ENCODE results near the gene CFAP126. TPM values are rescaled to one million over a fixed set of nuclear protein-coding genes. Genes with fewer than 3 reads are reported as not detected.

The CFAP126 gene
- total RNA-seq, 1 experiment from 2014 or later = not detected

GRCh38 chr1:161330346-161330745, 37.3 kb downstream of the CFAP126 start:
- Histone ChIP-seq H4K91ac (ENCODE audit: insufficient read length, low read depth, low read length) (no peak overlapping the region), H3K27ac (ENCODE audit: insufficient read length, low read depth, low read length) (no peak overlapping the region), H4K20me1 (ENCODE audit: control insufficient read depth, insufficient read depth, insufficient read length) (no peaks in the 10 kb centered on the region), H3K9ac (ENCODE audit: extremely low read depth, insufficient read length, low read length) (no peak overlapping the region), H2BK15ac (ENCODE audit: low read depth, low read length) (no peak overlapping the region), H3K79me2 (ENCODE audit: insufficient read depth, low read length) (no peaks in the 10 kb centered on the region), H3K23ac (ENCODE audit: insufficient read length, low read depth, low read length) (no peak overlapping the region), H4K5ac (ENCODE audit: insufficient read length, low read depth, low read length) (no peak overlapping the region), H3K4me1 (ENCODE audit: insufficient read depth, low read length) (no peaks in the 10 kb centered on the region), H2BK120ac (ENCODE audit: low read depth, low read length, poor library complexity, severe bottlenecking) (no peak overlapping the region), H3K14ac (ENCODE audit: insufficient read depth, low read length) (no peak overlapping the region), H3K18ac (ENCODE audit: insufficient read length, low read depth, low read length) (no peak overlapping the region), H3T11ph (ENCODE audit: low read length) (no peak overlapping the region), H3K56ac (ENCODE audit: insufficient read length, low read depth, low read length) (no peak overlapping the region), H2AK5ac (ENCODE audit: insufficient read length, low read length) (no peak overlapping the region), H3K27me3 (ENCODE audit: insufficient read depth, low read length) (no peaks in the 10 kb centered on the region), H2BK5ac (ENCODE audit: insufficient read length, low read length) (no peak overlapping the region), H3K4me2 (ENCODE audit: insufficient read depth, insufficient read length, low read length) (no peak overlapping the region), H3K79me1 (ENCODE audit: insufficient read depth, low read depth, low read length, poor library complexity, severe bottlenecking) (no peaks in the 10 kb centered on the region), H2BK20ac (ENCODE audit: low read depth, low read length, poor library complexity, severe bottlenecking) (no peak overlapping the region), H2BK12ac (ENCODE audit: insufficient read length, low read depth, low read length) (no peak overlapping the region), H3K9me3 (ENCODE audit: control insufficient read depth, low read depth, low read length) (no peaks in the 10 kb centered on the region), H3K4ac (ENCODE audit: low read depth, low read length) (no peak overlapping the region), H3K23me2 (ENCODE audit: insufficient read length, low read depth, low read length, poor library complexity, severe bottlenecking) (no peaks in the 10 kb centered on the region), H4K8ac (replicated peaks; ENCODE audit: insufficient read length, low read depth, low read length) (no peak overlapping the region), H2AFZ (ENCODE audit: low read length) (no peak overlapping the region)
- H3K36me3 Mint-ChIP-seq (ENCODE audit: insufficient read depth in 1 of 3, low read depth in 3 of 3) = peaks cover 12 to 69% (median 66%) of the 10 kb centered on the region in 3 experiments; a peak in 6 of 7 replicates
- H3K4me1 Mint-ChIP-seq = no peaks in the 10 kb centered on the region
- TF ChIP-seq, protein P1, sequence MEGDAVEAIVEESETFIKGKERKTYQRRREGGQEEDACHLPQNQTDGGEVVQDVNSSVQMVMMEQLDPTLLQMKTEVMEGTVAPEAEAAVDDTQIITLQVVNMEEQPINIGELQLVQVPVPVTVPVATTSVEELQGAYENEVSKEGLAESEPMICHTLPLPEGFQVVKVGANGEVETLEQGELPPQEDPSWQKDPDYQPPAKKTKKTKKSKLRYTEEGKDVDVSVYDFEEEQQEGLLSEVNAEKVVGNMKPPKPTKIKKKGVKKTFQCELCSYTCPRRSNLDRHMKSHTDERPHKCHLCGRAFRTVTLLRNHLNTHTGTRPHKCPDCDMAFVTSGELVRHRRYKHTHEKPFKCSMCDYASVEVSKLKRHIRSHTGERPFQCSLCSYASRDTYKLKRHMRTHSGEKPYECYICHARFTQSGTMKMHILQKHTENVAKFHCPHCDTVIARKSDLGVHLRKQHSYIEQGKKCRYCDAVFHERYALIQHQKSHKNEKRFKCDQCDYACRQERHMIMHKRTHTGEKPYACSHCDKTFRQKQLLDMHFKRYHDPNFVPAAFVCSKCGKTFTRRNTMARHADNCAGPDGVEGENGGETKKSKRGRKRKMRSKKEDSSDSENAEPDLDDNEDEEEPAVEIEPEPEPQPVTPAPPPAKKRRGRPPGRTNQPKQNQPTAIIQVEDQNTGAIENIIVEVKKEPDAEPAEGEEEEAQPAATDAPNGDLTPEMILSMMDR (conservative IDR thresholded peaks at IDR 0.05) = no peak
- WGBS (ENCODE audit: extremely low coverage, insufficient read length, low lambda C conversion rate) = no CpG with 5 or more reads among the region's 4 CpGs
- no peaks in the 10 kb centered on the region for H3K27me3 Mint-ChIP-seq (ENCODE audit: low read depth)
- no peaks in the 10 kb centered on the region for H3K9me3 Mint-ChIP-seq
- no peak overlapping the region; a peak in 1 of 7 replicates for H3K27ac Mint-ChIP-seq
- H3K4me3 Mint-ChIP-seq = no peak overlapping the region
- DNase-seq = no peak

Data from H9 (cell line).